DMS153 (cell line): Measurements from ENCODE around the gene ANKRD11.
"Not testable (repeated sequence)": the region's sequence is repeated elsewhere in the genome, so short reads cannot be mapped to it uniquely, and the experiment has no call there.

Source experiments
- DNase-seq: peaks from one replicate; lab custom pipeline; 2025; lab: John Stamatoyannopoulos, UW

The ANKRD11 gene

DNA sequence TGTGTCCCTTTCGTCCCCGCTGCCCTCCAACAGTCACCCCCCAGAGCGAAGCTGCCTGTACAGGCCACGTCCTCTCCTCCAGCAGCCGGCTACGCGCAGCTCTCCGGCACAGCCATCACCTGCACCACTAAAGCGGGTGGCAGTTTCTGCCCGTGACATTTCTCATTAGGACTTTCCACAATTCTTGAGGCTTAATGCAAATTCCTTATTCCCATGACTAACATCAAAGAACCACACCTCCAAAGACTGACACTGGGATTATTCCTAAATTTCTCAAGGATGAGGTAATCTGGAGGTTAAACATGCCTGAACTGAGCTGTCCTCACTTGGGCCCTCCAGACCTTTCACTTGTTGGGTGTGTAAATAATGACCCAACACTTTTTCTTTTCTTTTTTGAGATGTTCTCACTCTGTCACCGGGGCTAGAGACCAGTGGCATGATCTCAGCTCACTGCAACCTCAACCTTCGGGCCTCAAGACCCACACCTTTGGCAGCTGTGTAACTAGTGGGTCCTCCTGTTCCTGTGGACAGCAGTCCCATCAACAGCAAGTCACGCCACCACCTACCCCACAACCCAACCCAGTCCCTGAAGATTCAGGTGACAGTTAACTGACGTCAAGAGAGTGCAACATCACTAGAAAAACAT, 11.7 kb downstream of the ANKRD11 start:
- DNase-seq = no peak

DNA sequence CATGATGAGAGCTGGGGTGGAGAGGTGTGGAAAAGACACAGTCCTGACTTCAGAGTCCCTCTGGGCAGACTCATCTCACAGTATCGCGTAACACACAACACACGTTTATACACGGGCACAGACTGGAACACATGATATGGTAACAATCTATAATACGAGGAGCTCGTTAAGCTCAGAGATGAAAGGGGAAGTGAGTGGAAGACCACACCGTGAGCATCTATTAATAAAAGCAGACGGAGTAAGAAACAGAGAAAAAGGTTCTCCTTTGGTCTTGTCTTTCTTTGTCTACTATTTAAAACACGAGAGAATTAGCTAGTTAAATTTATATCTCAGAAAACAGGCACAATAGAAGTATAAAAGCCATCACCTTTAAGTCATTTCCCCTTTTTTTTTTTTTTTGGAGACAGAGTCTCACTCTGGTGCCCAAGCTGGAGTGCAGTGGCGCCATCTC, 13.5 kb downstream of the ANKRD11 start:
- no peak for DNase-seq

DNA sequence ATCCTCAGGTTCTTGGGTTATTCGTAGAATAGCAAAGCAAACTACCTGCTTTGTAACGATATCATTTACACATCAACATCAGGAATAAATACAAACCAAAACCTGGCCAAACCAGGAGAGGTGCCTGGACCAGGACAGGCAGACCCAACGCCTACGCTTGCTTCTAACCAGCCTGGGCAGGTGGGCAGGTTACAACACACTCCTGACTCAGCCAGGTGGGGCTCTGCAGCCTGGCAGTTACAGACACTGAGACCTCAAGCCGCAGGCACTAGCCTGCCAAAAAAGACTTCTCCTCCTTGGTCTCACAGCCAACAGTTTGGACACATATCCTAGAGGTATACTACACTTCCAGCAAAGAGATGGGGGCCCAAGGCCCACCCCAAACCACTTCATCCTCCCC, 14.0 kb downstream of the ANKRD11 start:
- no peak for DNase-seq

DNA sequence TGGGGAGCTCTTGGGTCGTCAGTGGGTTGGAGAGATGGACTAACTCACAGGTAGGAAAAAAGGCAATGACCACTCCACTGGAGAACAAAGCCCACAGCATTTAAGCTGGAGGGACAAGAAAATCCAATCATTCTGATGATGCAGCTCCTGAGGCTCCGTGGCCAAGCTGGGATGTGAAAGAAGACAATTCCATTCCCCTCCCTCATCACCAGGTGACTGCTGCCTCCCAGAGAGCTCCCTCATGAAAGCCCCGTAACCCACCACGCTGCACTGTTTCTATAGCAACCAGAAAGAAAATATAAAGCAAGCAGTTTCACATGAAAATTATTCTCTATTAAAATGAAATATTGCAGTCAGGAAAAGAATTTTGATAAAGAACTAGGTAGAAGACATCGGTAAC, 15.2 kb downstream of the ANKRD11 start:
- DNase-seq = no peak

DNA sequence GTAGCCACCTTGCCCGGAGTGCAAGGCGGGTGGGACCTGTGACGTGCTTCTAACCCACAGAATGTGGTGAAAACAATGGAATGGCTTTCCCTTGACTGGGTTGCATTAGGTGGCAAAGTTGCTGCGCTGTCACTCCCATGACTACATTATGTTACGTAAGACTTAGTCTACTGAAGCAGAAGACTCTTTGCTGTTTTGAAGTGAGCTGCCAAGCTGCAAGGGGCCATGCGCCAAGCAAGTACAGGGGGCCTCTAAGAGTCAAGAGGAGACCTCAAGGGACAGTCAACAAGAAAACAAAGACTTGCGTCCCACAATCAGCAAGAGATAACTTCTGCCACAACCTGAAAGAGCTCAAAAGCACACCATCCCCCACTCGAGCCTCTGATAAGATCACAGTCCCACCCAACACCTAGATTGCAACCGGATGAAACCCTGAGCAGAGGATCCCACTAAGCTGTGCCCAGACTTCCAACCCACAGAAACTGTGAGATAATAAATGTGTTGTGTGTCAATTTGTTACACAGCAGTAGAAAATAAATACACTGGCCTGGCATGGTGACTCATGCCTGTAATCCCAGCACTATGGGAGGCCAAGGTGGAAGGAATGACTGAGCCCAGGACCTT, 16.5 kb downstream of the ANKRD11 start:
- DNase-seq = no peak

DNA sequence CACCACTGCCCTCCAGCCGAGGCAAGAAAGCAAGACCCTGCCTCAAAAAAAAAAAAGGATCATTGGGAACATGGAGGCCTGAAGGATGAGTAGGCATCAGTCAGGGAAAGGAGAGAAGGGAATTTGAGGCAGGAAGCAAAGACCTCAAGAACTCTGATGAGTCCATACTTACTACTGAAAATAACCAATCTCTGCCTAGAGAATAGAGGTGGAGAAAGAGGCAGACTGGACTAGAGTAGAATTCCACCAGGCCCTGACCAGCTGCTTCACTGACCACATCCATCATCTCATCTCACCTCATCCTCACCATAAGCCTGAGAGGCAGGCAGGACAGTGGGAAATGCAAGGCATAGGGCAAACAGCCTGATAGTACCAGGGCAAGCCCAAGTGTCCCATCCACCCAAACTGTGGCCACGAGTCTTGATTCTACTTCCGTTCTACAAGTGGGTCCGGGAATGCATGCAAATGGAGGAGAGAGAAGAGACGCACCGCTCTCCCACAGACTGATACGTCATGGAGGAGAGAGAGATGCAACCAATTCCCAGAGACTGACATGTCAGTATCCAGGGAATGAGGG, 17.1 kb downstream of the ANKRD11 start:
- DNase-seq = no peak

DNA sequence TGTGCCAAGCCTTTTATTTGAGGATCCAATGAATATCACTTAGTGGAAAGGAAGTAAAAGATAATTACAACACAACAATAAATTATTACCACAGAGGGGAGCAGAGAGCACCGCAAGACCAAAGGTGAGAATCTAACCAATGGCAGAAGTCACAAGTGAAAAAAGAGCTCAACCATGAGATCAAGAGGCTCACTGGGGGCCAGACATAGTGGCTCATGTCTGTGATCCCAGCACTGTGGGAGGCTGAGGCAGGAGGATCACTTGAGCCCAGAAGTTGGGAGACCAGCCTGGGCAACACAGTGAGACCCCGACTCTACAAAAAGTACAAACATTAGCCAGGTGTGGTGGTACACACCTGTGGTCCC, 17.7 kb downstream of the ANKRD11 start:
- no peak for DNase-seq

DNA sequence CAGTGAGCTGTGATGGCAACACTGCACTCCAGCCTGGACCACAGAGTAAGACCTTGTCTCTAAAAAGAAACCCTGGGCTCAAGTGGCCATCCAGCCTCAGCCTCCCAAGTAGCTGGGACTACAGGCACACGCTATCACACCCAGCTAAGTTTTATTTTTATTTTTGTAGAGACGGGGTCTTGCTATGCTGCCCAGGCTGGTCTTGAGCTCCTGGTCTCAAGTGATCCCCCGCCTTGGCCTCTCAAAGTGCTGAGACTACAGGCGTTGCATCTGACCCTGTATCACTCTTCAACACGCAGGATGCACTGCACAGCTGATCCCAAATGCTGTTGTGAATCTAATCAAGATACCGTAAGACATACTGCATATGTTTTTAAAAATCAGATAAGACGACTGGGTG, 23.0 kb downstream of the ANKRD11 start:
- no peak for DNase-seq

DNA sequence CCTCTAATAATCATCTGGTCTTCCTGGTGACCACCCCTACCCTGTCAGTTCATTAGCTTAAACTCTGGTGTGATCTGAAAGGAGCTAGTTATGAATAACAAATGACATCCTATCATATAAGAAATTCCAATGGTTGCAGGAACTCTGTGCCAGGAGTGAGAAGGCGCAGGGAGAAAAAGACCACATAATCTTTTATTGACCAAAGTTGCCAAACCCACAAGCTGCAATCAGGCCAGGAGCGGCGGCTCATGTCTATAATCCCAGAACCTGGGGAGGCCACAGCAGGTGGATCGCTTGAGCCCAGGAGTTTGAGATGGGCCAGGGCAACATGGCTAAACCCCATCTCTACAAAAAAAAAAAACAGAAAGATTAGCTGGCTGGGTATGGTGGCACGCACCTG, 23.4 kb downstream of the ANKRD11 start:
- DNase-seq = no peak

DNA sequence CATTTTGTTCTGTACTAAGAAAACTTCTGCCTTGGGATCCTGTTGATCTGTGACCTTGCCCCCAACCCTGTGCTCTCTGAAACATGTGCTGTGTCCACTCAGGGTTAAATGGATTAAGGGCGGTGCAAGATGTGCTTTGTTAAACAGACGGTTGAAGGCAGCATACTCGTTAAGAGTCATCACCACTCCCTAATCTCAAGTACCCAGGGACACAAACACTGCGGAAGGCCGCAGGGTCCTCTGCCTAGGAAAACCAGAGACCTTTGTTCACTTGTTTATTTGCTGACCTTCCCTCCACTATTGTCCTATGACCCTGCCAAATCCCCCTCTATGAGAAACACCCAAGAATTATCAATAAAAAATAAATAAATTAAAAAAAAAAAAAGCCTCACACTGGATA, 27.0 kb downstream of the ANKRD11 start:
- DNase-seq = not testable (repeated sequence)

DNA sequence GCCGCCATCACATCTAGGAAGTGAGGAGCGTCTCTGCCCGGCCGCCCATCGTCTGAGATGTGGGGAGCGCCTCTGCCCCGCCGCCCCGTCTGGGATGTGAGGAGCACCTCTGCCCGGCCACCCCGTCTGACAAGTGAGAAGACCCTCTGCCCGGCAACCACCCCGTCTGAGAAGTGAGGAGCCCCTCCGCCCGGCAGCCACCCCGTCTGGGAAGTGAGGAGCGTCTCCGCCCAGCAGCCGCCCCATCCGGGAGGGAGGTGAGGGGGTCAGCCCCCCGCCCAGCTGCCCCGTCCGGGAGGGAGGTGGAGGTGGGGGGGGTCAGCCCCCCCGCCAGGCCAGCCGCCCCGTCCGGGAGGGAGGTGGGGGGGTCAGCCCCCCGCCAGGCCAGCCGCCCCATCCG, 27.7 kb downstream of the ANKRD11 start:
- not testable (repeated sequence) for DNase-seq

DNA sequence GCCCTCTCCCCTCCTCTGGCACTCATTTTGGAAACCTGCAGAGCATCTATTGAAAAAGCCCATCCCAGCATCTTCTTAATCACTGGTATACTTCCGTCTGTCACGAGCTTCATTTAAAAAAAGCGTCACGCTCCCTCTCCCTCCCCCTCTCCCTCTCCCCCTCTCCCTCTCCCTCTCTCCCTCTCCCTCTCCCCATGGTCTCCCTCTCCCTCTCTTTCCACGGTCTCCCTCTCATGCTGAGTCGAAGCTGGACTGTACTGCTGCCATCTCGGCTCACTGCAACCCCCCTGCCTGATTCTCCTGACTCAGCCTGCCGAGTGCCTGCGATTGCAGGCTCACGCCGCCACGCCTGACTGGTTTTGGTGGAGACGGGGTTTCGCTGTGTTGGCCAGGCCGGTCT, 28.5 kb downstream of the ANKRD11 start:
- not testable (repeated sequence) for DNase-seq

DNA sequence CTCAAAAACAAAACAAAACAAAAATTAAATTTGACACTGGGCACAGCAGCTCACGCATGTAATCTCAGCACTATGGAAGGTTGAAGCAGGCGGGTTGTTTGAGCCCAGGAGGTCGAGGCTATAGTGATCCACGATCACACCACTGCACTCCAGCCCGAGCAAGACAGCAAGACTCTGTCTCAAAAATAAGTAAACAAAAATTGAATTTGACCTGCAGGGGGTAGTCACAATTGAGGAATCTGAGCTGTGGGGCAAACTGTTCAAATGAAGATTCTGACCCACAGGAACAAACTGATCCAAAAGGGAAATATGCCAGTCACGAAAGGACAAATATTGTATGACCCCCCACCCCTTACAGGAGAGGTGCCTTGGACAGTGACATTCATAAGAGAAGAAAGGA, 29.8 kb downstream of the ANKRD11 start:
- no peak for DNase-seq

DNA sequence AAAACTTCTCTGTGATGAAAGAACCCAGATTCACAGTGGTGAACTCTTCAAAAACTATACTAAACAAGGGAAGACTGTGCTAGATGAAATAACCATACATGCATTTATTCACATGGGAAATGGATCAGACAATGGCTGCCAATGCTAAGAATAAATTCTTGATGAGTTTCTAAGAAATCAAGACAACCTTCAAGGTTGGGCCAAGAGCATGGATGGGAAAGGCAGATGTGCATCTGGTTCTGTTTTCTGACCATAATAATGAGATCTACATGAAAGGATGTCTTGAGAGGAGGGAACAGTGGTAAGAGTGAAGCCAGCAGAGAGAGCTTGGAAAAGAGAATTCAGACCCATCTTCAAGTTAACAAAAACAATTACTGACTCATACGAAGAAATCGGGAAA, 31.4 kb downstream of the ANKRD11 start:
- no peak for DNase-seq

DNA sequence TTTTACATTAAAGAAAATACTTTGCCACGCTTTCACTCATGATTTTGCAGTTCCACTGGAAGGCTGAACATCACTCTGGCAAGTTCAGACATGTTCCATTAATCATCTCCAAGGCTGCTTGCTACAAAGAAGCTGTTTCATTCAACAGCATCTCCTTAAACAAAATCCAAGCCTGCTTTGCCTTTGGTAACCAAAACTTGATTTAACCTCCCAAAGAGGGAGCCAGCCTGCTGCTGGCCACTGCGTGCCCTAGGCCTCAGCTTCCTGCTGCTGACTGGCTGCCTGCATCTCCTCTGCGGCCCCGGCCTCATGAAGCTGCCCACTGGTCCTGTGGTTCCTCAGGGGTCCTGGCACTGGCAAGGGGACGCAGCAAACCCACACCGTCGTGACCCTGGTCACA, 31.8 kb downstream of the ANKRD11 start:
- DNase-seq = no peak

DNA sequence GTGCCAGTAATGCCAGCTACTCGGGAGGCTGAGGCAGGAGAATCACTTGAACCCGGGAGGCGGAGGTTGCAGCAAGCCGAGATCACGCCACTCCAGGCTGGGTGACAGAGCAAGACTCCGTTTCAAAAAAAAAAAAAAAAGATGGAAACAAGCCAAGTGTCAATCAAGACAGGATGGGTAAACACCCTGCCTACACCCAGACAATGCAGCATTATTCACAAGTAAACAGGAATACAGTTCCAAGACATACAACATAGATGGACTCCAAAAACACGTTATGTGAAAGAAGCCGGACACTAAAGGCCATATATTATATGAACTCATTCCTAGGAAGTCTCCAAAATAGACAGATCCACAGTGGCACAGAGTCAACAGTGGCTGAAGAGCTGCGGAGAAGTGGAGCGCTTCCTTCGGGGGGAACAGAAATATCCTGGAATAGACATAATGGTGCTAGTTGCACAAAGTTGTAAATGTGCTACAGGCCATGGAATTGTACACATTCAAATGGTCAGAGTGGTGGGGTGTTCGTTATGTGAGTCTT, 33.9 kb downstream of the ANKRD11 start:
- DNase-seq = no peak

DNA sequence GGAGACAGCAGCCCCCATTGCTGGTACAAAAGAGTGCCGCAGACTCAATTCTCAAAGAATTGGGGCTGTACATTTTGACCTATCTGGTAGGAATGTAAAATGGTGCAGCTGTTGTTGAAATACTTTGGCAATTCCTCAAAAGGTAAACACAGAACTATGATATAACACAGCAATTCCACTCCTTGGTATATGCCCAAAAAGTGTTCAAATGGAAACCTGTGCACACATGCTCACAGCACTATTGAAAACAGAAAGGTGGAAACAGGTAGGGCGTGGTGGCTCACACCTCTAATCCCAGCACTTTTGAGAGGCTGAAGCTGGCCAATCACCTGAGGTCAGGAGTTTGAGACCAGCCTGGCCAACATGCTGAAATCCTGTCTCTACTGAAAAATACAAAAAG, 34.7 kb downstream of the ANKRD11 start:
- DNase-seq = no peak

DNA sequence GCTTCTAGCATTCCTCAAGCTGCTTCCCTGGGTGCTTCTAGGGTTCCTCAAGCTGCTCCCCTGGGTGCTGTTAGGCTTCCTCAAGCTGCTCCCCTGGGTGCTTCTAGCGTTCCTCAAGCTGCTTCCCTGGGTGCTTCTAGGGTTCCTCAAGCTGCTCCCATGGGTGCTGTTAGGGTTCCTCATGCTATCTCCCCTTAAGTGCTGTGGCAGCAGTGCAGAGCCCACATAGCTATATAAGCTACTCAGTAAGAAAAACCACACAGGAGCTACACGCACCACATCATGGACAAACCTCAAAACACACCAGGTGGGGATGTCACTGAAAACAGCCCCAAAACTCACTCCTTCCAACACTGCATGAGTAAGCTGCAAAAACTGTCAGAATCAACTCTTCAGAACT, 35.2 kb downstream of the ANKRD11 start:
- no peak for DNase-seq

DNA sequence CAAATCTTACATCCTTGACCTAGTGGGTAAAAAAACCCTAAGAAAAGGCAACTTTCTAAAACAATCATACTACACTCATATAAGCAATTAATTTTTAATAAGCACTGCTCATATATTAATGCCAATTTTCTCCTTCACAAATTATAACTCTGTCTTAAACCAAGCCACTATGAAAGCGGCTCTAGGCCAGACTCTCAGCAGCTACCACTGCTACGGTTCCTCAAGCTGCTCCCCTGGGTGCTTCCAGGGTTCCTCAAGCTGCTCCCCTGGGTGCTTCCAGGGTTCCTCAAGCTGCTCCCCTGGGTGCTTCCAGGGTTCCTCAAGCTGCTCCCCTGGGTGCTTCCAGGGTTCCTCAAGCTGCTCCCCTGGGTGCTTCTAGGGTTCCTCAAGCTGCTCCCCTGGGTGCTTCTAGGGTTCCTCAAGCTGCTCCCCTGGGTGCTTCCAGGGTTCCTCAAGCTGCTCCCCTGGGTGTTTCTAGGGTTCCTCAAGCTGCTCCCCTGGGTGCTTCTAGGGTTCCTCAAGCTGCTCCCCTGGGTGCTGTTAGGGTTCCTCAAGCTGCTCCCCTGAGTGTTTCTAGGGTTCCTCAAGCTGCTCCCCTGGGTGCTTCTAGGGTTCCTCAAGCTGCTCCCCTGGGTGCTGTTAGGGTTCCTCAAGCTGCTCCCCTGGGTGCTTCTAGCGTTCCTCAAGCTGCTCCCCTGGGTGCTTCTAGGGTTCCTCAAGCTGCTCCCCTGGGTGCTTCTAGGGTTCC, 35.8 kb downstream of the ANKRD11 start:
- not testable (repeated sequence) for DNase-seq

DNA sequence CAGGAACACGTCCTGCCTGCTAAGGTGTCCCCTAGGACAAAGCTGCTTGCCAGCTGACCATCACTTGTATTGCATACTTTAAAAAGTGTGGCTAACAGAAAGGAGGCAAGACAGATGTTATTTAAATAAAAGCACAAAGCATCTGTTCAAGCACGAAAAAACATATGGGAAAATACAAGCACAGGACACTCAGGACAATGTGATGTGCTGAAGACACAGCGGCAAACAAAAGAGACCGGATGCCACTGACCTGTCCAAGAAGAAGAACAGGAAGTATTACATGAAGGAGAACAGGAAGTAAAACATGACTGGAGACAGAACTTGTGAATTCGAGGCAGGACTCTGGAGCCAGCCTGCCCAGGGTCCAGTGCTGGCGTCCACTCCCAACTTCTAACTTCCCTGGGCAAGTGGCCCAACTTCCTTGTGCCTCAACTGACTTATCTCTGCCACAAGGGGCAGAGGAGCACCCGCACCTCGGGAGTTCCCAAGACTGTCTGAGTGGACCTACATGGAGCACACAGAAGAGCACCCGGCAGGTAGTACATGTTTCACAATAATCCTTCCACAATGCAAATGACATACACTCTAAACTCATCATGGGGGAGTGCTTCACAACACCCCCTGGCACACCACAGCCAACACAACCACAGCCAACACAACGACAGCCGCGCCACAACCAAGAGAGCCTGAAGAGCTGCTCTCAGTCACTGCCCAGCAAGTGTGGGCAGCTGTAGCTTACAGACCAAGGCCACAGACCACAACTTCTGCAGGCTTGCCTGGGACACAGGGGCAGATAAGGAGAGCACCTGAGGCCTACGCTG, 36.6 kb downstream of the ANKRD11 start:
- DNase-seq = no peak

DNA sequence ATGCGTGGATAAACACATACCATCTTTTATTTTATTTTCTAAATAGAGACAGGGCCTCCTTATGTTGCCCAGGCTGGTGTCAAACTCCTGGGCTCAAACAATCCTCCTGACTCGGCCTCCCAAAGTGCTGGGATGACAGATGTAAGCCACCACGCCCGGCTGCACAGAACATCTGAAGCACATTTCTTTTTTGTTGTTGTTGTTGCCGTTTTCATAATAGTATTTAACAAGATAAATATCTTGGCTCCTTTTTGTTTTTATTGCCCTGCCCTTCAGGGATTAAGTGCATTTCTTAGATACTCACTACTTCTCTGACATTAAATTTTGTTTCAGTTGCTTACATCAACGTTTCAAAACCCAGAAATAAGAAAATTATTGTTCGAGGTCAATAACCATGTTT, 37.4 kb downstream of the ANKRD11 start:
- no peak for DNase-seq

DNA sequence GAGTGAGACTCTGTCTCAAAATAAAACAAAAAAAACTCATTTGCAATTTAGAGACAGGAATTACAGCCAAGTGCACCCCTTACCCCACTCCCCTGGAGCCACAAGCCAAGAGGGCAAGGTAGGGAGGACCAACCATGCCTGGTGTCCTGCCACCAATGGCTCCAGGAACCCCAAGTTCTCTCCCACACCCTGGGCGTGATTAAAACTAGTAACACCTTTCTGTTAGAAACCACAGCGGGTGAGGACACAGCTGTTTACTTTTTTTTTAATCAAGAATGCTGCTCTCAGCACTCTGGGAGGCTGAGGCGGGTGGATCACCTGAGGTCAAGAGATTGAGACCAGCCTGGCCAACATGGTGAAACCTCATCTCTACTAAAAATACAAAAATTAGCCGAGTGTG, 38.1 kb downstream of the ANKRD11 start:
- no peak for DNase-seq
